HCT116 (cell line): ENCODE data around the gene ST7. TPM values are rescaled to one million over a fixed set of nuclear protein-coding genes. Genes with fewer than 3 reads are reported as not detected.

Experiments used
- ATAC-seq: fragments of 200-7000 bp; cut with Tn5 transposase; 2 replicates; pipeline ENCODE4 v1.9.1; 2020; ENCODE audit warnings: mild to moderate bottlenecking, moderate library complexity
- BruUV-seq: library from RNA; stranded (reverse); fragments of 400-500 nt; replicated peaks from 2 replicates; lab custom pipeline; 2021; lab: Mats Ljungman, UMichigan
- CTCF ChIA-PET: fragments of 300-600 bp; sonication (Branson Sonifier 250); formaldehyde crosslinking; loops from one replicate; lab custom pipeline; 2021; ENCODE audit warnings: antibody characterized with exemption; lab: Charles Lee
- POLR2A ChIA-PET: fragments of 300-600, 350-600 bp; sonication (Branson Sonifier 250); formaldehyde crosslinking; loops from one replicate; lab custom pipeline; 2021; ENCODE audit warnings: antibody characterized with exemption; lab: Charles Lee
- RAD21 ChIA-PET, 2 experiments: fragments of 300-600 bp; sonication (Branson Sonifier 250); formaldehyde crosslinking; loops; one replicate each; lab custom pipeline; 2023; ENCODE audit warnings: low total read pairs in 2 of 2; ENCODE audit not compliant: uncharacterized antibody in 2 of 2, unreplicated experiment in 2 of 2, low non-redundant PET in 1 of 2; lab: Charles Lee
- DNase-seq: peaks from one replicate; pipeline ENCODE4 v3.0.0-alpha.2; 2010; ENCODE audit warnings: low read depth, low spot score
- H2AFZ ChIP-seq: fragments of 200-600 bp; shearing (Covaris generic), sonication (generic); 2 replicates; pipeline ENCODE4 v1.6.1; 2017; ENCODE audit warnings: low read depth, mixed run types, mixed read lengths, antibody characterized with exemption, low read length; ENCODE audit not compliant: poor library complexity, severe bottlenecking
- H3K27ac ChIP-seq: 2 replicates; pipeline ENCODE4 v1.5.1; 2012; ENCODE audit warnings: low read depth, low read length
- H3K27me3 ChIP-seq: fragments of 200-600 bp; sonication (generic); 2 replicates; pipeline ENCODE4 v1.6.1; 2016; ENCODE audit warnings: mixed run types, low read length, mixed read lengths; ENCODE audit not compliant: insufficient read depth
- H3K36me3 ChIP-seq, 2 experiments: fragments of 200-500 bp in 1 of 2; fragments of 200-600 bp in 1 of 2; sonication (Bioruptor generic) in 1 of 2; sonication (generic) in 1 of 2; 2 replicates each; pipeline versions ENCODE4 v1.5.1 to v1.6.1; 2014 to 2016; ENCODE audit warnings: low read length in 2 of 2, inconsistent platforms in 1 of 2, mixed read lengths in 1 of 2, mixed run types in 1 of 2; ENCODE audit not compliant: insufficient read depth in 2 of 2, control insufficient read depth in 1 of 2
- H3K4me1 ChIP-seq, 2 experiments: fragments of 200-600 bp in 1 of 2; sonication (generic) in 1 of 2; 2 replicates each; pipeline versions ENCODE4 v1.5.1 to v1.6.1; 2012 to 2017; ENCODE audit warnings: low read length in 2 of 2, inconsistent platforms in 1 of 2, mild to moderate bottlenecking in 1 of 2, mixed read lengths in 1 of 2, mixed run types in 1 of 2, moderate library complexity in 1 of 2; ENCODE audit not compliant: insufficient read depth in 2 of 2, control insufficient read depth in 1 of 2
- H3K4me2 ChIP-seq: fragments of 200-600 bp; sonication (generic); 2 replicates; pipeline ENCODE4 v1.6.1; 2017; ENCODE audit warnings: mixed run types, low read length, mixed read lengths
- H3K4me3 ChIP-seq, 2 experiments: fragments of 200-600 bp in 1 of 2; sonication (generic) in 1 of 2; replicated peaks in 1 of 2; 2 replicates each; pipeline ENCODE4 v1.5.1; 2011 to 2016; ENCODE audit warnings: low read length in 2 of 2, control low read depth in 1 of 2, low read depth in 1 of 2, mild to moderate bottlenecking in 1 of 2, mixed read lengths in 1 of 2, mixed run types in 1 of 2
- H3K79me2 ChIP-seq: fragments of 200-600 bp; sonication (generic); 2 replicates; pipeline ENCODE4 v1.6.1; 2017; ENCODE audit warnings: mild to moderate bottlenecking, mixed run types, low read length, moderate library complexity, mixed read lengths; ENCODE audit not compliant: insufficient read depth
- H3K9ac ChIP-seq: fragments of 200-600 bp; sonication (generic); 2 replicates; pipeline ENCODE4 v1.6.1; 2016; ENCODE audit warnings: low read length, mixed read lengths
- H3K9me2 ChIP-seq: fragments of 200-600 bp; sonication (generic), shearing (Covaris generic); 2 replicates; pipeline ENCODE4 v1.6.1; 2017; ENCODE audit warnings: mixed run types, mild to moderate bottlenecking, moderate library complexity; ENCODE audit not compliant: insufficient read depth
- H3K9me3 ChIP-seq, 2 experiments: fragments of 200-500 bp in 1 of 2; fragments of 200-600 bp in 1 of 2; sonication (Bioruptor generic) in 1 of 2; sonication (generic) in 1 of 2; 2 replicates each; pipeline ENCODE4 v1.6.1; 2014 to 2017; ENCODE audit warnings: low read length in 2 of 2, mixed read lengths in 2 of 2, inconsistent platforms in 1 of 2, low read depth in 1 of 2, mild to moderate bottlenecking in 1 of 2, mixed run types in 1 of 2, moderate library complexity in 1 of 2; ENCODE audit not compliant: control insufficient read depth in 1 of 2, insufficient read depth in 1 of 2
- H4K20me1 ChIP-seq: fragments of 200-600 bp; sonication (generic), shearing (Covaris generic); 2 replicates; pipeline ENCODE4 v1.6.1; 2017; ENCODE audit warnings: mixed run types, mild to moderate bottlenecking, moderate library complexity; ENCODE audit not compliant: insufficient read depth
- ATF3 ChIP-seq: IDR thresholded peaks from 2 replicates; pipeline ENCODE4 v1.6.1; 2012
- CBX3 ChIP-seq: IDR thresholded peaks from 2 replicates; pipeline ENCODE4 v1.6.1; 2012; ENCODE audit warnings: low read depth
- CTCF ChIP-seq, 3 experiments: fragments of 200-600 bp in 1 of 3; sonication (generic) in 1 of 3; IDR thresholded peaks in 2 of 3; conservative IDR thresholded peaks in 1 of 3; 2 replicates each; pipeline ENCODE4 v1.5.1; 2012 to 2017; ENCODE audit warnings: low read depth in 2 of 3, low read length in 2 of 3, antibody characterized with exemption in 1 of 3, borderline replicate concordance in 1 of 3, control low read depth in 1 of 3, mild to moderate bottlenecking in 1 of 3, mixed read lengths in 1 of 3, mixed run types in 1 of 3, moderate library complexity in 1 of 3; ENCODE audit not compliant: insufficient read depth in 1 of 3
- ELF1 ChIP-seq: IDR thresholded peaks from 2 replicates; pipeline ENCODE4 v1.6.1; 2012; ENCODE audit warnings: low read depth, borderline replicate concordance
- EZH2 ChIP-seq: fragments of 200-600 bp; sonication (generic); IDR thresholded peaks from 2 replicates; pipeline ENCODE4 v1.6.1; 2017; ENCODE audit warnings: antibody characterized with exemption, mixed run types
- EZH2phosphoT487 ChIP-seq: fragments of 200-600 bp; IDR thresholded peaks from 2 replicates; pipeline ENCODE4 v1.6.1; 2018; ENCODE audit warnings: antibody characterized with exemption, borderline replicate concordance
- MAX ChIP-seq: IDR thresholded peaks from 2 replicates; pipeline ENCODE4 v1.6.1; 2012
- POLR2A ChIP-seq: IDR thresholded peaks from 2 replicates; pipeline ENCODE4 v1.7.0; 2011; ENCODE audit warnings: borderline replicate concordance; ENCODE audit not compliant: insufficient read depth, insufficient read length; ENCODE audit errors: extremely low read depth
- POLR2AphosphoS5 ChIP-seq: IDR thresholded peaks from 2 replicates; pipeline ENCODE4 v1.6.1; 2011; ENCODE audit warnings: mild to moderate bottlenecking, low read depth, low read length, moderate library complexity
- SIN3A ChIP-seq: IDR thresholded peaks from 2 replicates; pipeline ENCODE4 v1.6.1; 2012; ENCODE audit warnings: low read depth
- SP1 ChIP-seq: IDR thresholded peaks from 2 replicates; pipeline ENCODE4 v1.6.1; 2012; ENCODE audit warnings: low read depth
- SRF ChIP-seq: IDR thresholded peaks from 2 replicates; pipeline ENCODE4 v1.6.1; 2012; ENCODE audit warnings: low read depth
- YY1 ChIP-seq: IDR thresholded peaks from 2 replicates; pipeline ENCODE4 v1.6.1; 2011; ENCODE audit warnings: low read length, low read depth, moderate library complexity, mild to moderate bottlenecking; ENCODE audit not compliant: insufficient replicate concordance; ENCODE audit errors: extremely low read depth
- ZBTB33 ChIP-seq: IDR thresholded peaks from 2 replicates; pipeline ENCODE4 v1.6.1; 2011; ENCODE audit warnings: mild to moderate bottlenecking, low read length, moderate library complexity; ENCODE audit not compliant: insufficient replicate concordance; ENCODE audit errors: extremely low read depth
- ZFX ChIP-seq: fragments of 450-650 bp; IDR thresholded peaks from 2 replicates; pipeline ENCODE4 v1.6.1; 2017
- ZNF274 ChIP-seq: fragments of 200-500 bp; sonication (Bioruptor generic); IDR thresholded peaks from 2 replicates; pipeline ENCODE4 v1.6.1; 2014; ENCODE audit warnings: mild to moderate bottlenecking, low read depth, low read length, inconsistent platforms
- intact Hi-C: fragments of 100-400 bp; cut with micrococcal nuclease; formaldehyde crosslinking; loops from 2 replicates; pipeline ENCODE4 v1.10.0; 2022
- total RNA-seq: library from RNA; stranded (reverse); gene quantifications from one replicate; pipeline ENCODE4 v1.2.1, GENCODE V29; 2021; ENCODE audit not compliant: unreplicated experiment

Gene ST7
- total RNA-seq, 1 experiment from 2014 or later = 12.6 TPM

- H3K79me2 ChIP-seq = no peaks in the 10 kb centered on the region
- no peak overlapping the region for H3K4me3 ChIP-seq
- H3K27ac ChIP-seq = no peak overlapping the region
- TF ChIP-seq MAX (no peak), ELF1 (no peak), SIN3A (no peak), ZFX (no peak)
- no peaks in the 10 kb centered on the region for H3K4me1 ChIP-seq
- CTCF ChIA-PET = no interaction called here
- no peak overlapping the region for H3K9ac ChIP-seq
- RAD21 ChIA-PET = no interaction called here
- H3K9me2 ChIP-seq = no peaks in the 10 kb centered on the region
- no peaks in the 10 kb centered on the region for H3K27me3 ChIP-seq
- no peak overlapping the region for H3K4me2 ChIP-seq
- intact Hi-C loops = no loop called here
- no peaks in the 10 kb centered on the region for H4K20me1 ChIP-seq
- no peak for ATAC-seq
- POLR2A ChIA-PET = no interaction called here
- H3K9me3 ChIP-seq = no peaks in the 10 kb centered on the region
- H2AFZ ChIP-seq = no peak overlapping the region
- BruUV-seq = no TSS peak
- no peaks in the 10 kb centered on the region for H3K36me3 ChIP-seq
- DNase-seq = no peak
These were observed 242.2 kb downstream of the ST7 start for GRCh38 chr7:117195361-117196029.

GRCh38 chr7:117200132-117200531 lies 246.8 kb downstream of the ST7 start:
- Histone ChIP-seq H3K9me3 (no peaks in the 10 kb centered on the region), H2AFZ (no peak overlapping the region), H3K4me3 (no peak overlapping the region), H4K20me1 (no peaks in the 10 kb centered on the region), H3K9me2 (no peaks in the 10 kb centered on the region), H3K27ac (no peak overlapping the region), H3K79me2 (no peaks in the 10 kb centered on the region), H3K9ac (no peak overlapping the region), H3K36me3 (no peaks in the 10 kb centered on the region), H3K4me1 (no peaks in the 10 kb centered on the region), H3K4me2 (no peak overlapping the region), H3K27me3 (no peaks in the 10 kb centered on the region)
- intact Hi-C loops = no loop called here
- BruUV-seq = no TSS peak
- DNase-seq (no peak), ATAC-seq (no peak)
- RAD21 ChIA-PET = no interaction called here
- POLR2A ChIA-PET = no interaction called here
- CTCF ChIA-PET = interaction anchor here (1.0 kb wide), 1 partner anchor 12 kb away, joined by 4 read pairs; no protein-coding TSS in a partner anchor
- TF ChIP-seq MAX (no peak), EZH2phosphoT487 (no peak), POLR2A (no peak), EZH2 (no peak), CTCF (IDR thresholded peaks at IDR 0.05 in 2 of 3, conservative IDR thresholded peaks at IDR 0.05 in 1 of 3; ENCODE audit: borderline replicate concordance in 1 of 3, insufficient read depth in 1 of 3, low read depth in 2 of 3, low read length in 2 of 3) (no peak), SP1 (no peak), POLR2AphosphoS5 (no peak), ATF3 (no peak), ZNF274 (no peak), YY1 (no peak), ZBTB33 (no peak), ZFX (no peak), SIN3A (no peak), SRF (no peak), CBX3 (no peak)
